Ovary (tissue), 9 donors: Measurements from ENCODE around the gene CCL11. TPM values are rescaled to one million over a fixed set of nuclear protein-coding genes. Genes with fewer than 3 reads are reported as not detected.

Experiments
- DNase-seq, 5 donors: peaks; one replicate each; pipeline ENCODE4 v3.0.0-alpha.2; 2019 to 2020
- H3K27ac ChIP-seq, 2 donors: fragments of 200-600 bp; one replicate each; pipeline versions ENCODE4 v1.5.1 to v1.8.0; 2019 to 2022
- H3K27me3 ChIP-seq: fragments of 200-600 bp; one replicate; pipeline ENCODE4 v1.8.0; 2022
- H3K36me3 ChIP-seq: fragments of 200-600 bp; sonication (generic); one replicate; pipeline ENCODE4 v1.5.1; 2019
- H3K4me1 ChIP-seq: one replicate; pipeline ENCODE4 v1.8.1; 2013; ENCODE audit warnings: mild to moderate bottlenecking, moderate library complexity; ENCODE audit not compliant: insufficient read depth
- H3K4me3 ChIP-seq: fragments of 200-600 bp; sonication (generic); one replicate; pipeline ENCODE4 v1.5.1; 2017
- H3K9me3 ChIP-seq, 2 donors: fragments of 200-600 bp in 1 of 2; sonication (generic) in 1 of 2; one replicate each; pipeline versions ENCODE4 v1.5.1 to v1.8.1; 2013 to 2019; ENCODE audit warnings: mild to moderate bottlenecking in 1 of 2, moderate library complexity in 1 of 2
- CTCF ChIP-seq, 3 donors: fragments of 450-650 bp in 2 of 3; fragments of 200-600 bp in 1 of 3; IDR thresholded peaks; one replicate each; pipeline versions ENCODE4 v1.5.1 to v1.8.0; 2016 to 2022; ENCODE audit warnings: antibody characterized with exemption in 3 of 3, mild to moderate bottlenecking in 1 of 3
- EP300 ChIP-seq: sonication (generic); formaldehyde crosslinking; IDR thresholded peaks from one replicate; pipeline ENCODE4 v1.6.1; 2017; ENCODE audit warnings: antibody characterized with exemption
- POLR2A ChIP-seq: fragments of 450-650 bp; IDR thresholded peaks from one replicate; pipeline ENCODE4 v1.6.1; 2017; ENCODE audit warnings: antibody characterized with exemption, mild to moderate bottlenecking, moderate library complexity
- WGBS, 3 donors: extraction: QIAGEN DNeasy Blood & Tissue Kit in 1 of 3; methylation state at CpG; one replicate each; pipeline versions ENCODE4 v1.1.5 to v1.1.7; 2013 to 2017; 5-methylcytosine and 5-hydroxymethylcytosine counted together
- intact Hi-C, 4 donors: fragments of 100-400 bp; cut with DNase I; formaldehyde crosslinking; loops; one replicate each; pipeline versions ENCODE4 v1.11.0 to v1.15.1; 2022 to 2023
- polyA plus RNA-seq, 2 donors: library from polyadenylated mRNA; stranded (reverse); fragments of 200-250 nt in 1 of 2; fragments of 350-450 nt in 1 of 2; fragmentation: Illumina TruSeq in 1 of 2; extraction: RNeasy Lipid Tissue Mini Kit (QIAGEN cat#74804) in 1 of 2; gene quantifications; one replicate each; pipeline ENCODE4 v1.2.3, GENCODE V29; 2013 to 2014
- total RNA-seq, 7 donors: library from RNA; depleted of rRNA in 2 of 7; stranded (reverse); fragments of >200 nt in 2 of 7; fragmentation: NEBNext Ultra II Directional in 3 of 7; extraction: Animal tissue kit (Norgen Biotek cat#: 25700) in 3 of 7; gene quantifications; one replicate each; pipeline versions ENCODE4 v1.1.0 to v1.2.4, GENCODE V29; 2016 to 2023
- donor health status: DM: no; HTN: no; CAD: no; lungs with moderate emphysema.
- donor health status: DM: no; HTN: no; CAD: no.
- donor health status: Bipolar disorder and iron deficiency.
- donor health status: DM: yes; HTN: yes; CAD: no.
- donor health status: DM: no; HTN: no; CAD: no.
- donor health status: DM: yes; HTN: yes; CAD: no.

CCL11 gene
- total and polyA plus RNA-seq, 9 donors = 0.35 to 2.0 TPM; not detected in 7

- Histone ChIP-seq H3K9me3 (no peaks in the 10 kb centered on the region), H3K27ac (no peak overlapping the region), H3K4me1 (peaks cover 15% of the 10 kb centered on the region), H3K27me3 (no peaks in the 10 kb centered on the region), H3K4me3 (no peak overlapping the region), H3K36me3 (no peaks in the 10 kb centered on the region)
- WGBS, 3 donors = 88 to 91% (median 88%) methylated on average over 5 of the region's 5 CpGs
- TF ChIP-seq POLR2A (no peak), EP300 (no peak), CTCF (IDR thresholded peaks at IDR 0.05) (no peak)
- no peak for DNase-seq
- intact Hi-C loops = loop anchor here in 1 of 4 donors (10.0 kb wide), 1 partner anchor 857 kb away; the partner anchor contains the start of gene RAD51D
Measured at GRCh38 chr17:34257299-34257985, 28.1 kb upstream of the CCL11 start.

GRCh38 chr17:34257986-34258326 is 27.6 kb upstream of the CCL11 start:
- Histone ChIP-seq H3K4me3 (no peak overlapping the region), H3K27me3 (no peaks in the 10 kb centered on the region), H3K9me3 (no peaks in the 10 kb centered on the region), H3K27ac (no peak overlapping the region), H3K36me3 (no peaks in the 10 kb centered on the region), H3K4me1 (peaks cover 10% of the 10 kb centered on the region)
- DNase-seq = no peak
- TF ChIP-seq CTCF (IDR thresholded peaks at IDR 0.05) (no peak), POLR2A (no peak), EP300 (no peak)
- intact Hi-C loops = loop anchor here in 1 of 4 donors (10.0 kb wide), 1 partner anchor 857 kb away; the partner anchor contains the start of gene RAD51D
- 85 to 95% (median 91%) methylated on average over 1 of the region's 1 CpG for WGBS, 3 donors

- no peak for TF ChIP-seq EP300
- no peak for TF ChIP-seq CTCF (IDR thresholded peaks at IDR 0.05)
- no peak for TF ChIP-seq POLR2A
- intact Hi-C loops = loop anchor here in 1 of 4 donors (10.0 kb wide), 1 partner anchor 856 kb away; the partner anchor contains the start of gene RAD51D
- DNase-seq = no peak
- Histone ChIP-seq H3K4me1 (peaks cover 4% of the 10 kb centered on the region), H3K4me3 (no peak overlapping the region), H3K9me3 (no peaks in the 10 kb centered on the region), H3K27me3 (no peaks in the 10 kb centered on the region), H3K36me3 (no peaks in the 10 kb centered on the region), H3K27ac (no peak overlapping the region)
Measured at GRCh38 chr17:34259146-34259545, 26.4 kb upstream of the CCL11 start.

GRCh38 chr17:34260861-34261260 is 24.7 kb upstream of the CCL11 start:
- intact Hi-C loops = no loop called here
- TF ChIP-seq POLR2A (no peak), CTCF (IDR thresholded peaks at IDR 0.05) (no peak), EP300 (no peak)
- Histone ChIP-seq H3K36me3 (no peaks in the 10 kb centered on the region), H3K4me1 (no peaks in the 10 kb centered on the region), H3K9me3 (no peaks in the 10 kb centered on the region), H3K4me3 (no peak overlapping the region), H3K27me3 (no peaks in the 10 kb centered on the region), H3K27ac (no peak overlapping the region)
- no peak for DNase-seq
- WGBS, 3 donors = 36 to 46% (median 38%) methylated on average over 4 of the region's 4 CpGs
